NT2/D1 (cell line): Measurements from ENCODE around the gene FECH.

Experiments used
- DNase-seq: peaks from one replicate; pipeline ENCODE4 v3.0.0-alpha.2; 2011; ENCODE audit warnings: low read depth, low spot score
- H3K27me3 ChIP-seq: 2 replicates; pipeline ENCODE4 v1.6.0; 2011; ENCODE audit warnings: mild to moderate bottlenecking; ENCODE audit not compliant: insufficient read length, insufficient read depth
- H3K36me3 ChIP-seq: 2 replicates; pipeline ENCODE4 v1.6.1; 2011; ENCODE audit warnings: mild to moderate bottlenecking, low read length, mixed read lengths; ENCODE audit not compliant: insufficient read depth, insufficient read length
- H3K4me1 ChIP-seq: 2 replicates; pipeline ENCODE4 v1.5.1; 2011; ENCODE audit not compliant: insufficient read depth, insufficient read length
- H3K4me3 ChIP-seq: 2 replicates; pipeline ENCODE4 v1.5.1; 2011; ENCODE audit warnings: low read depth; ENCODE audit not compliant: insufficient read length
- H3K9ac ChIP-seq: 2 replicates; pipeline ENCODE4 v1.6.0; 2011; ENCODE audit warnings: low read depth; ENCODE audit not compliant: insufficient read length
- H3K9me3 ChIP-seq: 2 replicates; pipeline ENCODE4 v1.5.1; 2011; ENCODE audit warnings: mild to moderate bottlenecking, low read length; ENCODE audit not compliant: insufficient read depth
- SUZ12 ChIP-seq: IDR thresholded peaks from 2 replicates; pipeline ENCODE4 v1.6.1; 2011; ENCODE audit not compliant: insufficient read length, insufficient read depth; ENCODE audit errors: extremely low read depth
- YY1 ChIP-seq: IDR thresholded peaks from 2 replicates; pipeline ENCODE4 v1.6.1; 2011; ENCODE audit not compliant: insufficient read length, insufficient read depth
- ZNF274 ChIP-seq: IDR thresholded peaks from 2 replicates; pipeline ENCODE4 v1.6.1; 2011; ENCODE audit warnings: mild to moderate bottlenecking, low read depth, low read length

The FECH gene

GRCh38 chr18:57502624-57503023 is 83.9 kb downstream of the FECH start:
- TF ChIP-seq YY1 (no peak), ZNF274 (no peak), SUZ12 (no peak)
- no peak overlapping the region for H3K9ac ChIP-seq
- no peaks in the 10 kb centered on the region for H3K36me3 ChIP-seq
- no peak overlapping the region for H3K4me3 ChIP-seq
- H3K9me3 ChIP-seq = no peaks in the 10 kb centered on the region
- H3K27me3 ChIP-seq = no peaks in the 10 kb centered on the region
- DNase-seq = no peak
- no peaks in the 10 kb centered on the region for H3K4me1 ChIP-seq

GRCh38 chr18:57498682-57499256 is 87.7 kb downstream of the FECH start:
- Histone ChIP-seq H3K27me3 (no peaks in the 10 kb centered on the region), H3K36me3 (no peaks in the 10 kb centered on the region), H3K9ac (no peak overlapping the region), H3K4me1 (no peaks in the 10 kb centered on the region), H3K4me3 (no peak overlapping the region), H3K9me3 (no peaks in the 10 kb centered on the region)
- TF ChIP-seq YY1 (no peak), ZNF274 (no peak), SUZ12 (no peak)
- no peak for DNase-seq
